Measurements from ENCODE around the gene GALNT2.

Gene GALNT2

DNA sequence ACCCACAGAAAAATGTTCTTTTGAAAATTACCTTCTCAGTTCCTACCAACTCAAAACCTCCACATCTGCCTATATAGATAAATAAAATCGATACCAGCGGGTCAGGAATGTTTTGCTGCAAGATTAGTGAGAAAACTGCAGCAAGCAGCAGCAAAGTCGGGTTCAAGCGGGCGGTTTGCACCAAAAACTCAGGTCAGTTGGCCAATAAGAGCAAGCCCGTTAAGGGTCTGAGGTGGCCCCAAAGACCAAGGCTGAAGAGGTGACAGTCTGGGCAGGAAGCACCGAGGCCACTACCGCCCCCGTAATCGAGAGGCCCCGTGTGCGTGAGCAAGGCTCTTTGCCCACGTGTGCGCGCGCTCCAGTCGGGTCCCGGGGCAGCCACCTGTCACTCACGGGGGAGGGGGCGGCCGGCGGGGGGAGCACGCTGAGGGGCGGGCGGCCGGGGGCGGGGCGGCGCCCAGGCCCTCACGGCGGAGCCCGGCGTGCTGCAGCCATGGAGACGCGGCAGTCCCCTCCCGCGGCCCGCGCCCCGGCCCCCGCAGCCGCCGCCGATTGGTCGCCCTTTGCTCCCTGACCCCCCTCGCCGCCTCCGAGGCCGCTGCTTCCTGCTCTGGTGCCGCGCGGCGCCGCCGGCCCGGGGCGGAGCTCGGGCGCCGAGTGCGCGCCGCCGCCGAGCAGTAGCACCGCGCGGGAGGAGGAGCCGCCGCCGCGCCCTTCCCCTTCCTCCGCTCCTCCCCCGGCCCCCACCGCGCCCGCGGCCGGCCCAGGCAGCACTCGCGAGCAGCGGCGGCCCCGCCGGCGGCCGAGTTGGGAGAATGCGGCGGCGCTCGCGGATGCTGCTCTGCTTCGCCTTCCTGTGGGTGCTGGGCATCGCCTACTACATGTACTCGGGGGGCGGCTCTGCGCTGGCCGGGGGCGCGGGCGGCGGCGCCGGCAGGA lies at the start of gene GALNT2:
GALNT2 (plus strand) TSS at position 773 of the 939 bp plus-strand sequence; CDS start at position 816, 43 bp downstream.
- DNase-seq: peak; percentile 93 to 95
- TF ChIP-seq POLR2A (IDR thresholded peaks at IDR 0.05; ENCODE audit: low read length) (peak; percentile 55), GATA1 (IDR thresholded peaks at IDR 0.05; ENCODE audit: low read depth, low read length) (no peak)

GRCh38 chr1:230020451-230020850 lies 46.6 kb upstream of the GALNT2 start:
- TF ChIP-seq POLR2A (IDR thresholded peaks at IDR 0.05; ENCODE audit: low read length) (no peak), GATA1 (IDR thresholded peaks at IDR 0.05; ENCODE audit: low read depth, low read length) (no peak)
- no peak for DNase-seq

GRCh38 chr1:230022666-230023380 lies 44.2 kb upstream of the GALNT2 start:
- DNase-seq: no peak
- TF ChIP-seq GATA1 (IDR thresholded peaks at IDR 0.05; ENCODE audit: low read depth, low read length) (no peak), POLR2A (IDR thresholded peaks at IDR 0.05; ENCODE audit: low read length) (no peak)

DNA sequence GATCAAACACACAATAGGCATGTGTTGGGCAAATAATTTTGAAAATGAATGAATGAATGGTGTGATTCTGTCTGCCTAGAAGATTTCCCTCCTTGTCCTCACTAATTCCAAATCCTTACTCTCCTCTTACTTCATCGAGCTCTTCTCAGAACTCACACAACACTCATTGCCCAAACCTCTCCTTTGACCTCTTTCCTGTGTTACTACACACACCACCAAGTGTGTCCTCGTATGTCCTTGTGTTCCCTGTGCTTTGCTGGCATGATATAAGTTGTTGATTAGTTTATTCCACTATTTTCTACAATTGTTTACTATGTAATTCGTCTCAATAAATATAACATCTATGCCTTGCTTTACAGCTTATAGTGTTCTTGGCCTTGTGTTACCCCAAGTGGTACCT lies 41.4 kb upstream of the GALNT2 start:
- no peak for DNase-seq
- TF ChIP-seq GATA1 (IDR thresholded peaks at IDR 0.05; ENCODE audit: low read depth, low read length) (no peak), POLR2A (IDR thresholded peaks at IDR 0.05; ENCODE audit: low read length) (no peak)

- no peak for DNase-seq
- TF ChIP-seq POLR2A (IDR thresholded peaks at IDR 0.05; ENCODE audit: low read length) (no peak), GATA1 (IDR thresholded peaks at IDR 0.05; ENCODE audit: low read depth, low read length) (no peak)
Measured at GRCh38 chr1:230026139-230026538, 40.9 kb upstream of the GALNT2 start.

GRCh38 chr1:230026572-230026971 lies 40.5 kb upstream of the GALNT2 start:
- no peak for DNase-seq

GRCh38 chr1:230028602-230029223 lies 38.3 kb upstream of the GALNT2 start:
- no peak for DNase-seq
- TF ChIP-seq GATA1 (IDR thresholded peaks at IDR 0.05; ENCODE audit: low read depth, low read length) (no peak), POLR2A (IDR thresholded peaks at IDR 0.05; ENCODE audit: low read length) (no peak)

More at GRCh38 chr1:230026572-230026971, 40.5 kb upstream of the GALNT2 start:
- TF ChIP-seq GATA1 (IDR thresholded peaks at IDR 0.05; ENCODE audit: low read depth, low read length): no peak

- no peak for DNase-seq
- TF ChIP-seq POLR2A (IDR thresholded peaks at IDR 0.05; ENCODE audit: low read length): no peak
- TF ChIP-seq GATA1 (IDR thresholded peaks at IDR 0.05; ENCODE audit: low read depth, low read length): no peak
Measured at GRCh38 chr1:230029244-230029941, 37.6 kb upstream of the GALNT2 start.

DNA sequence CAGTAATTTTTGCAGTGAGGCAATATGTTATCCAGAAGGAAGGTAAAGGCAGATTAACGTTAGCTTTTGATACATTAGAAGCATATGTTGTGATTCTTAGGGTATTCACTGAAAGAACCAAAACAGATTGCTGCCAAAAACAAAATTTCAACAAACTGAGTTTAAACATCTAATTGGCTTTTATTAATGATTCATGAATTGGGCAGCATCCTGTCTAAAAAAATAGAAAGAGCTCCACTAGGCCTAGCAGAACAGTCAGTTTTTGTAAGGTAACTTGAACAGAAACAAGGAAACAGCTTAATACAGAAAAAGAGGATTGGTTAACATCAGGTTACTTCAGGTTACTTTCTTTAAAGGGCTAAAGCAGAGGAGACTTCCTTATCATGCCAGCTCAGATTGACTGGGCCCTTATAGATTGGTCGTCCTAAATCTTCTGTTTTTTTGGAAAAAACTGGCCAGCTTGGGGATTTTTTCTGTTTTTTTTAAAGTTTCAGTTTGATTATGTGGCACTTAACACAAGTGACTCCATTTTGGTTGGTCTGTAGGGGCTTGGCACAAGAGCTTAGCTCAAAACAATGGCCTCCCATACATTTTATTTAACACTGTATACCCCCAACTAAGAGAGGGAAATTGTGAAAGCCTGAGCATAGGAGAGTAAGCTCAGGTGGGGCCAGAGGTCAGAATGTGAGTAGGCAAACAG lies 36.8 kb upstream of the GALNT2 start:
- DNase-seq: peak; percentile 6 to 15

DNA sequence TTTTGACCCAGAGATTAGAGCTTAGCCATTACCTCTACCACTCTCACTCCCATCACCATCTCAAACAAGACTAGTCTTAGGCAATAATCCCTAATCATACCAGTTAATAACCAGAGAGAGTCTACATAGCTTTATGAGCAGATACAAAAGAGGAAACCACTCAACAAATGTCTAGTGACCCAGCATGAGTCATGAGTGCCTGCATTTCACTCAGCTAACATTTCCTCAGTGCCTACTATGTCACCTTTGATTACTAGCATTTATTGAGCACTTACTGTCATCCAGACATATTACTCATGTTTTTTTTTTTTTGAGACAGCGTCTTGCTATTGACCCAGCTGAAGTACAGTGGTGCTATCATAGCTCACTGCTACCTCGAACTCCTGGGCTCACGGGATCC lies 35.9 kb upstream of the GALNT2 start:
- TF ChIP-seq POLR2A (IDR thresholded peaks at IDR 0.05; ENCODE audit: low read length): no peak
- TF ChIP-seq GATA1 (IDR thresholded peaks at IDR 0.05; ENCODE audit: low read depth, low read length): no peak
- DNase-seq: no peak

More for the DNA sequence above, 36.8 kb upstream of the GALNT2 start:
- TF ChIP-seq GATA1 (IDR thresholded peaks at IDR 0.05; ENCODE audit: low read depth, low read length) (no peak), POLR2A (IDR thresholded peaks at IDR 0.05; ENCODE audit: low read length) (no peak)

- TF ChIP-seq POLR2A (IDR thresholded peaks at IDR 0.05; ENCODE audit: low read length): no peak
- TF ChIP-seq GATA1 (IDR thresholded peaks at IDR 0.05; ENCODE audit: low read depth, low read length): no peak
- no peak for DNase-seq
Measured at GRCh38 chr1:230032516-230033281, 34.3 kb upstream of the GALNT2 start.

DNA sequence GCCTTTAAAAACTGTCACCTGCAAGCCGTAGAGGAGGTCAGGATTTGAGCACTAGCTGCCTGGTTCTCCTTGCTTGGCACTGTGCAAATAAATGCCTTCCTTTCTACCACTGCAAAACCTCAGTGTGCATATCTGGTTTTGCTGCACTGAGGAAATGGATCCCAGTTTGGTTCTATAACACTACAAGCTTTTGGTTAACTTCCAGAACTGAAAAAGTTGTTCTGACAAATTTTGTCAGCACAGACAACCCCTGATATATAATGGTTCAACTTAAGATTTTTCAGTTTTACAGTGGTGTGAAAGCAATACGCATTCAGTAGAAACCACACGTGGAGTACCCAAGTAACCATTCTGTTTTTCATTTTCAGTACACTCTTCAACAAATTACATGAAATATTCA lies 29.8 kb upstream of the GALNT2 start:
- no peak for TF ChIP-seq GATA1 (IDR thresholded peaks at IDR 0.05; ENCODE audit: low read depth, low read length)
- no peak for TF ChIP-seq POLR2A (IDR thresholded peaks at IDR 0.05; ENCODE audit: low read length)
- DNase-seq: no peak
